Activated effector memory CD4-positive, alpha-beta T cell treated with anti-CD3 and anti-CD28 coated beads, Interleukin-2, amount 50 U/mL, for 16 hours (primary cell): ENCODE data around the gene RFTN1.

Experiments
- DNase-seq: peaks from one replicate; pipeline ENCODE4 v3.0.0-alpha.2; 2020

RFTN1 gene

DNA sequence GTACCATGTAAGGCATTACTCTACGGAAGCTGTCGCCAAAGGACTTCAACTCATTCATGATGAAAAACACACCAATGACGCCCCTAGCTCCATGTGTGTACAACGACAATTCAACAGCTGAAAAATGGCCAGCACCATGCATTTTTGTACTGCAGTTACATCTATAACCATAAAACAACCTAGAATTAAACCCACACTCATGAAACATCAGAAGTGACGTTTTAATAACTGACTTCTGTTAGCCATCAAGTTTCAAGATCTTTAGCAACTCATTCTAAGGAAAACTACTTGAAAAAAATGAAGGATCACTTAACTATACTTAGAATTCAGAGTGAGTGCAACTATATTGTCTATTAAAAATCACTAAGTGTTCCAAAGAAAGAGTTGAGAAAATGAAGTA is 84.9 kb downstream of the RFTN1 start:
- DNase-seq: no peak

- no peak for DNase-seq
Observed at GRCh38 chr3:16427103-16427965, 86.2 kb downstream of the RFTN1 start.

DNA sequence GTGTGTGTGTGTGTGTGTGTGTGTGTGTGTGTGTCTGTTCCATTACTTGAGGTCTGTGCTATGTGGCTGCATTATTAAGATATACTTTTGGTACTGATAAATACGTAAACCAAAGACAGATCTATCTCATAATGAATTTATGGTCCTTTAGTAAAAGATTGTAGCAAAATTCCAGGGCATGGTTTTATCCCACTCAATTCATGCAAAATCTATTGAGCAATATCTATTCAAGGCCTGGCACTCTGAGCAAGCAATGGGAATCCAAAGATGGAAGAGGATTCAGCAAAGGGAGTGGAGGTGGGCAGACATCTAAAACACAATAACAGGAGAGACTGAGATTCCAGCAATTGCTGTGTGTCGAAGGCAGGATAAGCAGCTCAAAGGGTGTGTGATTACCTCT is 86.8 kb downstream of the RFTN1 start:
- DNase-seq: no peak

- no peak for DNase-seq
Observed at GRCh38 chr3:16426029-16426400, 87.5 kb downstream of the RFTN1 start.

GRCh38 chr3:16425398-16426028 is 88.0 kb downstream of the RFTN1 start:
- DNase-seq: no peak

- DNase-seq: no peak
Observed at GRCh38 chr3:16423947-16424673, 89.4 kb downstream of the RFTN1 start.

GRCh38 chr3:16423298-16423697 is 90.2 kb downstream of the RFTN1 start:
- DNase-seq: no peak

GRCh38 chr3:16419640-16420241 is 93.8 kb downstream of the RFTN1 start:
- DNase-seq: no peak

GRCh38 chr3:16417945-16418739 is 95.4 kb downstream of the RFTN1 start:
- no peak for DNase-seq

DNA sequence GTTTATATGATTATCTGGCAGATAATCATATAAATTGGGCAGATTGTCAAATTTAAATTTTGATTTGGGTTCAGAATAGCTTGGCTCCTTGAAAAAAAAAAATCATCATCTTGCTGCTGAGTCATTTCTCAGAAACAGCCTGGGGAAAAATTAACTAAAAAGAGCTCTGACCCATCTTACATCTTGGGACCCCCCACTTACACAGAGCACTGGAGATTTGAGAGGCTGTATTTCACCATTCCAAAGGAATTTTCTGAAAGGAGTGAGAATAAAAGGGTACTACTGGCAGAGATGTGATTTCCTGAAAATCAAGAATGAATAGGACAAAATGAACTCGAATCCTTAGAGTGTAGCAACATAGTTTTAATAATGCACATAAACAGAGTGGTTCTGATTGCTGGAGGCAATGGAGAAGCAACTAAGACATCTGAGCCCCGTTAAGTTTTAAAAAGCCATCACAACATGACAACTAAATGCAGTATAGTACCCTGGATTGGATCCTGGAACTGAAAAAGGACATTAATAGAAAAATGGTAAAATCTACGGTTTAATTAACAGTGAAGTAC is 97.5 kb downstream of the RFTN1 start:
- no peak for DNase-seq

DNA sequence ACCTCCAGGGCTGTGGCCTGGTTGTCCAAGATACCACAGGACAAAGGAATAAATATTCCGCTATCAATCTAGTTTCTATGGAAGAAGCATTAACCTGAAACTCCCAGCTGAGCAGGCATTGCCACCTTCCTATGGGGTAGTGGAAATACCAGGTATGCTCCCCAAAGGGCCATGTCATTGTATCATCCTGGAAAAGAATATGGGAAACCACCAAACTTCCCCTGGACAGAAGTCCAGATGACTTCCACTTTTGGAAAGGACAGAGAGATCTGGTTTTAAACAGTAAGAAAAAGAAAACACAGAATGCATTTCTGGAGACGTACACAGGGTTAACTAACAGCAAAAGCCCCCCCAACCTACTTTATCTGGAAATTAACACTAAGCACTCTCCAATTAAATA is 100.2 kb downstream of the RFTN1 start:
- no peak for DNase-seq

DNA sequence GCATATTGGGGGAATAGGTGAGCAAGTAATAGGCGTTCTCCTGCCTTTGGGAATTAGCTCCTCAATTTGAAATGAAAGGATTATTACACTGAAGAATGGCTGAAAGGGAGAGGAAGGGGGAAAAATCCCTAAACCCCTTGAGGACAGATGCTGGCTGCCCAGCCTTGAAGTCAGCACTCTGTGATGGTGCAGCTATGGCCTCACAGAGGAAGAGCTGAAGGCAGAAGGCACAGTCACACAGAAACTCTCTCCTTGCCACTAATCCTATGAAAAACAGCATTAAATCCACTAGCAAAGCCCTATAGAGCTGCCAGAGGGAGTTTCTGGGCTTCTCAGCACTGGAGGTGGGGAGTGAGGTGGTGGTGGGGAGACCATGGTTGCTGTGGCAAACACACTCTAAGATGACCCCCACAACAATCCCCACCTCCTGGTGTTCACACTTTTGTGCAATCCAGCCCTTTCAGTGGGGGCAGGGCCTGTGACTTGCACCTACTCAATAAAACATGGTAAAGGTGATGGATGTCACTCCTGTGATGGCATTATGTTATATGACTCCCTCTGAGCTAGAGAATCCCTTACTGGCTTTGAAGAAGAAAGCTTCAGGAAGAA is 101.2 kb downstream of the RFTN1 start:
- no peak for DNase-seq

DNA sequence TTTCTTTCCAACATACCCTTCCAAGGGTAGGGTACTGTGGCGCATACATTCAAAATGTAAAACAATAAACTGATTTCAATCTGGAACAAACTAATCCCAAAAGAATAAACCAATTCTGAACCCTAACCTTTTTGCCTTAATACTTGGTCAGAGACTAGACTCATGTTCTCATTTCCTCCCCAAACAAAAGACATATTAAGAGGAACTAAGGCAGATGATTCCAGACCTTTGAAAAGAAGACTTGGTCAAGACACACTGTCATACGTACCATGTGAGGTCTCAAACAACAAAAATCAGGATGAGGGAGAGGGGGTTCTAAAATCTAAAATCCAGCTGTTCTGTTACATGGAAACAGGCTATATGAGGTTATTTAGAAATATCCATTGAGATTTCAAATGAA is 102.1 kb downstream of the RFTN1 start:
- no peak for DNase-seq

GRCh38 chr3:16410659-16411058 is 102.8 kb downstream of the RFTN1 start:
- no peak for DNase-seq

GRCh38 chr3:16409032-16409431 is 104.5 kb downstream of the RFTN1 start:
- DNase-seq: no peak

DNA sequence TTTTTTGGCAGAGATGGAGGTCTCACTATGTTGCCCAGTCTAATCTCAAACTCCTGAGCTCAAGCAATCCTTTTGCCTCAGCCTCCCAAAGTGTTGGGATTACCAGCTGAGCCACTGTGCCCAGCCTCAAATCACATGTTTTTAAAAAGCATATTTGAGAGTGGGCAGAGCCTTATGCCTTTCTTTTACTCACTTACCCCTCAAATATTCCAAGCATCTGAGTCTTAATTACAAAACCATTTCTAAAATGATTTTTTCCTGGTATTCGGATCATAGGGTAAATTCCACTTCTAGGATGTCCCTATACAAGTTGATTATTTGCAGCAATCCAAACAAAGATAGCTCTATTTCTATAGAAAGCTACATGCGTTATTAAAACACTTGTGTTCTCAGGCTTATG is 106.1 kb downstream of the RFTN1 start:
- DNase-seq: no peak

DNA sequence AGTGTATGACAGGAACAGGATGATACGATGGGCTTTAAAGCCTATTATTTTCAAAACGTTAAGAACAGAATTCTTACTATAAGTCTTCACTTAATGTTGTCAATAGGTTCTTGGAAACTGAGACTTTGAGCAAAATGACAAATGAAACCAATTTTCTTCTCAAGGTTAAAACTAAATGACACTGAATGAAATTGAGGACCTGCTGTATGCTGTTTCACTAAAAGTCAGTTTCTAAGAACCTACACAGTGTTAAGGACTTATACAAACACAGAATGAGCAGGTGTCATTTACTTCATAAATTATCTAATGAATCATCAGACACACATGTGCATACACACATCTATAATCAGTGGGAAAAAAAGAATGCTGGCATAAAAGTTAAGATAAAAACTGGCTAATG is 106.9 kb downstream of the RFTN1 start:
- no peak for DNase-seq

DNA sequence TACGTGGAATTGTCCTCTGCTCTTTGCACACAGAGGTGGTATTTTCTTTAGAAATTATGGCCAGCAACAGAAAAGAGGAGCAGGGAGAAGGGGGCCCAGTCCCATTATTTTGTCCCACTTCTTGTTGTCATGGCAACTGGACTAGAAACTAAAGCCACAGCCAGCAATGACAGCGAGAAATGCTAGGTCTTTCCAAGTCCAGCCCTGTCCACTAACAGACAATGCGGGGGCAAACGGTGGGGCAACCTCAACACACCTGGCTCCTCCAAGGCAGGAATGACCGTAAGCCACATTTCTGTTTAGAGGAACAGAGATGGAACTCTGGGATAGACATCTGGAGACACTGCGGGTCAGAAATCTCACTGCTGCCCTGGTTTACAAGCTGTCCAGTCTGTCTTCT is 107.3 kb downstream of the RFTN1 start:
- DNase-seq: no peak

DNA sequence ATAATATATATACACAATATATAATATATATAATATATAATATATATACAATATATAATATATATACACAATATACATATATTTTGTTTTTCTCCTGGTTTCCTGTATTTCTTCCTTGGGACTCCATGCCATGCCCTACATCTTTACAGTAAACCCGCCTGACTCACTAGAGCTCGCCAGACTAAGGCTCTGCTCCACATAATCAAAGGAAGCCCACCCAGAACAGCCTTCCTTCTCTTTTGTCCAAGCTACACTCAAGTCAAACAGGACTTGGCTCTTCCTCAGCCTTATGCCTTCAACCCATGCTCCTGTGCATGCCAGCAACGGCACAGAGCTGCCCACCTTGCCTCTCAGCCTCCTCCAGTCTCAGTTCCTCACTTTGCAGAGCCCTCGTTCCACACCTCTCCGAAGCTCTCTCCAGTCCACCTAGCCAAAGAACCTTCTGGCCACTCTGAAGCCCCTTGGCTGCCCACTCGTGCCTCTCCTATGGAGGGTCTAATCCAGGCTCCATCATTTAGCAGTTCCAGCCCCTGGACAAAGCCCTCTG is 109.1 kb downstream of the RFTN1 start:
- DNase-seq: no peak

DNA sequence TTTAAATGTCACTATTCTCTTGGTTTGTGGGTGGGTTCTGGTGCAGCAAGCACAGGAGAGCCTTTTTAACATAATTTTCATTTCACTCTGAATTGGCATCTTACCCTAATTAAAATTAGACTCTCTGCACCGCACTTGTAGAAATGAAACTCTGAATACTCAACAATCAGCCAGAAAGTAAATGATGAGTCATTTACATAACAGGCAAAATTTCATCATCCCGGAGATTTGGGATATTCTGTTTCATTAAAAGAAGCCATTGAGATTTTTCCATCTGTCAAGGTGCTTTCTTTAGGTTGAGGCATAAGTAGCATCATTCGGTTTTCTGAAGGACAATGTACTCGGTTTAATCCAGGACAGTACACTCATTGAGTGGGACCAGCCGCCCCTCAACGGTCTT is 111.0 kb downstream of the RFTN1 start:
- no peak for DNase-seq

GRCh38 chr3:16401273-16401672 is 112.2 kb downstream of the RFTN1 start:
- no peak for DNase-seq
